COLO668 (cell line): ENCODE results near the gene DIPK1B.

Experiments
- DNase-seq: peaks from one replicate; lab custom pipeline; 2025; ENCODE audit not compliant: unreplicated experiment; lab: John Stamatoyannopoulos, UW

DIPK1B gene

GRCh38 chr9:136673088-136673974 is 39.0 kb upstream of the DIPK1B start:
- DNase-seq, result no peak

- DNase-seq, result no peak
Observed at GRCh38 chr9:136673975-136674785, 38.2 kb upstream of the DIPK1B start.

DNA sequence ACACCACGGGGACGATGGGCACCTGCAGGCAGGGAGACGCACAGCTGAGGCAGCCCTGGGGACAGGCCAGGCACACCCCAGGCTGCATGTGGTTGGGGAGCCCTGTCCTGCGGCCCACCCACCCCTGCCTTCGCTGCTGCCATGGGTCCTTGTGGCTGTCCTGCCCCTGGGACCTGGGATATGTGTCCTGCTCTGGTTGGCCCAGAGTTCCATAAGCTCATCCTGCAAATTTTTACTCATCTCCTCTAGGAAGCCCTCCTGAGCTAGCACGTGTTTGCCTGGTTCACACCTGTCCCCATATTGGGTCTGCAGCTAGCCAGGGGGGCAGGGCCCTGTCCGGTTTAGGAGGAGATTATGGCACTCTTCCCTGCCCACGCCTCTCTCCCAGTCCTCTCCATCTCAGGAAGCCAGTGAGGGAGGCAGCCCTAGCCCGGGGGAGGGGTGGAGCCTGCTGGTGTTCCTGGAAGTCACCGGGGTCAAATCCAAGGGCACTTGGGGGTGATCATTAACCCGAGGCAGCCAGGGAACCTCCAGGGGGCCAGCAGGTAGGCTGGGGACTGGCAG is 37.5 kb upstream of the DIPK1B start:
- DNase-seq, result peak; percentile 95

DNA sequence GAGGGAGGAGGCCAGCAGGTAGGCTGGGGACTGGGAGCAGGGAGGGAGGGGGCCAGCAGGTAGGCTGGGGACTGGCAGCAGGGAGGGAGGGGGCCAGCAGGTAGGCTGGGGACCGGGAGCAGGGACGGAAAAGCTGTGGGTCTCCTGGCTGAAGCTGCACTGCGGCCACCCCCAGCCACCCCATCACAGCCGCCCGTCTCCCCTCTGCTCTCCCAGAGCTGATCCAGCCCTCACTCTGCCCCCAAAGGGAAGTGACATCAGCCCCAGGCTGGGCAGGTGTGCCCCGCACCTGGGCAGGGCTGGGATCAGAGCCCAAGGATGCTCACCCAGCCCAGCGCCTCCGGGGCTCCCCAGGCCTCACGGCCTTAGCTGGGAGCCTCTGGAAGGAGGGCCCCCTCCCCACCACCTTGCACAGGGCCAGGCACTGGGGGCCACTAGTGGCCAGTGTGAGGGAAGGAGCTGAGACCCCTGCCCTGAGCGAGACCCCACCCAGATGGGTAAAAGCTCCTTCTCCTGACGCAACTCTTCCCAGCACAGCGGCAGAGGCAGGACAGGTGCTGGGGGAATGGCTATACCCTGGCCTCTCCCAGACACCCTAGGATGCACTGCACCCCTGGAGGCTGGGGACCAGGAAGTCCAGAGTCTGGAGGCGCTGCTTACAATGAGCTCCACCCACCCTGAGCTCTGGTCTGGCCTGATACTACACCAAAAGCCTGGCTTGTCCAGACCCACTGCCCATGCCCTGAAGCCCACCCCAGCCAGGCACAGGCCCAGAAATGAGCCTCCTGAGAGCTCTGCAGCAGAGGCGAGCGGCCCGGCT is 36.7 kb upstream of the DIPK1B start:
- DNase-seq, result peak; percentile 92

GRCh38 chr9:136676297-136676794 is 36.0 kb upstream of the DIPK1B start:
- DNase-seq, result no peak

DNA sequence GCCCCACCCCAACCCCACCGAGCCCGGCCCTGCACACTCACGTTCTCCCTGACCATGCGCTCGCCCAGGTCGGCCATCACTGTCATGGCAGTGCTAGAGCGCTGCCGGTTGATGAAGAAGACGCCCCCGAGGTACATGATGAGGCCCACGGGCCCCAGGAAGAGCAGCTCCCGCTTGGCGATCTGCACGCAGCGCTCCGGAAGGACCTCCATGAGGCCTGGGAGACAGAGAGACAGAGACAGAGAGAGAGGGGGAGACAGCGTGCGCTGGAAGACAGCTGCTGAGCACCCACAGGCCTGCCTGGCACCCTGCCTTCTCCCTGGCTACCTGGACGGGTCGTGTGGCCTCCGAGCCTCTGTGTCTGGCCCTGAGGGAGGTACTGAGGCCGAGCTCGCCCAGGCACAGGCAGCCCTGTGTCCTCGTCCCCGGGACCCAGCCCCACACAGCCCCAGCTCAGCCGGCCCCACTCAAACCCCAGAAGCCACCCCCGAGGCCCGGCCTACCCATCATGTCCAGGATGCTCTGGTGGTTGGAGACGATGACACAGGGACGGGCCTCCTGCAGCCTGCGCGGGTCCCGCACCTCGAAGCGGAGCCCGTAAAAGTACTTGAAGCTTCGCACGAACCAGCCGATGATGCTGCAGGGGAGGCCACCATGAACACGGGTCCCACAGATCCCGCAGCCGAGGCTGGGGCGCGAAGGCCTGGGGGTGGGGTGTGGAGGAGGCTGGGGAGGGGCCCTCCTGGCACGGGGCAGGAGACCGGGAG is 35.3 kb upstream of the DIPK1B start:
- DNase-seq, result no peak

DNA sequence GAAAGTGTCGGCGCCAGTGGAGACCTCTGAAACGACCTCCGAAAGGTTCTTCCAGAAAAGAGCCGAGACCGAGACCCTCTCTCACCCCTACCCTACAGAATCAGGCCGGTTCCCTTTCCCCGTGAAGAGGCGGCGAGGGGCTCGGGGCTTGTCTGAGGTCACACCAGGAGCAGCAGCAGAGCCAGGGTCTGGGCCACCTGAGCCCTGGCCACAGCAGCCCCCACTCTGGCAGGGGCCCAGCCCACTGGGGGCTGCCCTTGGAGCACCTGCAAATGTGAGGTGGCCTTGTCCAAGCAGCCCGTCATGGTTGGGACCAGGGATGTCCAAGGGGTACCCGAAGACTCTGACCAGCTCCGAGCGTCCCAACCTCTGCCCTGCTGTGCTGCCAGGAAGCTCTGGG is 34.3 kb upstream of the DIPK1B start:
- no peak for DNase-seq

DNA sequence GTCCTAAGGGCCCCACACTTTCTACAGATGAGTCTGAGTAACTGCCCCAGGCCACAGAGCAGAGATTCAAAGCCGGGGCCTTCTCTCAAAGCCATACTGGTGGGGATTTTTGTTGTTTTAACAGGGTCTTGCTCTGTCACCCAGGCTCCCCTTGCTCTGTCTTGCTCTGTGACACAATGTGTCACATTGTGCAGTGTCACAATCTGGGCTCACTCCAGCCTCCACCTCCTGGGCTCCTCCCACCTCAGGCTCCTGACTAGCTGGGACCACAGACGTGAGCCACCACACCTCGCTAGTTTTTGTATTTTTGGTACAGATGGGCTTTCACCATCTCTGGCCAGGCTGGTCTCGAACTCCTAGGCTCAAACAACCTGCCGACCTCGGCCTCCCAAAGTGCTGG is 33.7 kb upstream of the DIPK1B start:
- DNase-seq, result no peak

DNA sequence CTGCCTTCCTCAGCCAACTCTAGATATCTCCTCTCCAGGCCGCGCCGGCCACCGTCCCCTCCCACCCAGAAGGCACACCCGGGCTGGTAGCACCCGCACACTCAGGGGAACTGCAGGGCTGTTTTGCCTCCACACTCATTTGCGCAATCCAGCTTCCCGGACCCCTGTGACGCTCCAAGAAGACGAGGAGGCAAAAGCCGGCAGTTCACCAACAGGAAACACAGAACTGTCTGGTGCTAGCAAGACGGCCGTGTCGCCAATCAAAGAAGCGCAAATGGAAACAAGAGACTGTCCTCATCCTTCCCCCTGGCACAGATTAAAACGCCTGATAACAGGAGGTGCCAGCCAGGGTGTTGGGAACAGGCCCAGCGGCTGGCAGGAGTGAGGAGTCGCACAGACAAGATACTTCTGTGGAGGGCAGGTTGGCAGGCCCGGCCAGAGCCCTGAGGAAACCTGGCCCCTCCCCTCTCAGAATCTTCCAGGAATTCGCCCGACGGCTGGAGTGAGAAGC is 32.9 kb upstream of the DIPK1B start:
- no peak for DNase-seq

DNA sequence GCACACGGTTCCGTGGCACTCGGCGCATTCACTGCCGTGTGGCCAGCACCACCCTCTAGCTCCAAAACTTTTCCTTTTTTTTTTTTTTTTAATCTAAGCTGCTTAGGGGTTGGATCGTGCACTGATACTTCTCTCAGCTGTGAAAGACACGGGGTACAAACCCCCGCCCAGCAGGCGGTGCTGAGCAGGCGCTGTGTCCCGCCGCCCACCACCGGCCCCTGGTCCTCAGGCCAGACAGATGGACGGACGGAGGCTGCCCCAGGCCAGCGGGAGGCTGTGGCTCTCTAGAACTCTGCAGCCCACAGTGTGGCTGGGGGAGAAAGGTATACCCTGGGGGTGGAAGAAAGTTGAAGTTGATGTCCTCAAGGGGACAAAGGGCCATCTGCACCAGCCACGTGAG is 31.3 kb upstream of the DIPK1B start:
- DNase-seq, result no peak

- no peak for DNase-seq
Observed at GRCh38 chr9:136681945-136682699, 30.2 kb upstream of the DIPK1B start.

- DNase-seq, result no peak
Observed at GRCh38 chr9:136682710-136683109, 29.7 kb upstream of the DIPK1B start.

- no peak for DNase-seq
Observed at GRCh38 chr9:136683173-136683745, 29.1 kb upstream of the DIPK1B start.

DNA sequence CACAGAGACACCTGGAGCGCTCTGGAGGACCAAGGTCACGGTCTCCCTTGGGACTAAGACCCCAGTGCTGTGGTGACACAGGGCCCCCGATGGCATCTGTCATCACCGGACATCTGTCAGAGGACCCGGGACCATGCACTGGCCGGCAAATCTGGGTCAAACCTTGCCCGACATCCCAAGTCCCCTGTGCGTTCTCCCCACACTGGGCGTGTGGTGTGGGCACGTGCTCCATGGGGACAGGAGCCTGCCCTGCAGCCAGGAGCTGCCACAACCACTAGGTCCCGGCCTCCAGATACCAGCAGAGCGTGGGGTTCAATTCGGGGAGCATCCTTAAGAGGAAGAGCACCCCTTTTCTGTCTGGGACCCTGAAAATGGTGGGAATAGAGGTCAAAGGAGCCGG is 28.6 kb upstream of the DIPK1B start:
- no peak for DNase-seq

DNA sequence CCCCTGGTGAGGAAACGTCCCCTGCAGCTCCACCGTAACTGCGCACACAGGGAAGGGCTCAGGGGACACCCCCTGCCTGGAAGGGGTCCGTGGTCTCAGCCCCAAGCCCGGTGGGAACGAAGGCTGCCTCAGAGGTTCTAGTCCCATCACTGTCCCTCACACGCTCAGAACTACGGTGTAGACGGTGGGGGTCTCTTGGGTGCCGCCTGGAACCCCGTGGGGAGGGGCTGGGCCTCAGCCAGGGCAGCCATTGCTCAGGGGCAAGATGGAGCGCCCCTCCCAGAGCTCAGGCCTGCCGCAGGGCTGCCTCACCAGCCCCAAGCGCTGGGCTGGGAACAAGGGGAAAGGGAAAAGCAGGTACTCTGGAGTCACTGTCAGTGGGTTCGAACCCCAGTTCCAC is 28.0 kb upstream of the DIPK1B start:
- no peak for DNase-seq

DNA sequence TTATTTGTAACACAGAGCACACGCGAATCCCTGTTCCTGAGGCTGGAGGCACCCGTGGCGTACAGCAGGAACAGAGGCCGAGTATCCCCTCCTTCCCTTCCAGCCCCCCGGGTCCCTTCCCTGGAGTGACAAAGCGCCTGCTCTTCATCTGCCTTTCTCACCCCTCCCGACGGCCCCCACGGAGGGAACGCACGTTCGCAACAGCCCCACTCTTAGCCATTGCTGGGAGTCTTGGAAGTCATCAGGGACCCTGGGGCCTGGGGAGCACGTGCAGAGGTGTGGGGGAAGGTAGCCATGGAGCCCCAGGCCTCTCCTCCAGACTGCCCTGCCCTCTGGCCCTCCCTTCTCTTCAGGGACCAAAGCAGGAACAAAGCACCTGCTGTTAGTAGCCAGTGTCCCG is 27.6 kb upstream of the DIPK1B start:
- no peak for DNase-seq

DNA sequence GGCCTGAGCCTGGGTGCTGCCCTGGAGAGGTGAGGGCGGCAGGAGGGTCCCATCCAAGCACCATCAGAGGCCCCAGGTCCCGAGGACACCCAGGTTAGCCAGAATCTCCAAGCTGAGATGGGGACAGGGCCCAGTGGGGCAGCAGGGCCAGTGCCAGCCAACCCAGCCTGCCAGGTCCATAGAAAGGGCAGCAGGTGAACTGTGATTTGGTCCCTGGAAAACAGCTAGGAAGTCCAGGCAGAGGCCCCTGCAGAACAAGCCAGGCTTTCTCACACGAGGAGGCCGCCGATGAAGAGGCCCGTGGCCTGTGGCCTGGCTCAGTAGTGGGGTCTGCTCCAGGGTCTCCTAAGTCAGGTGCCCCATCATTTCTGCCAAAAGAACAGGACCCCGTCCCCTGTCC is 27.2 kb upstream of the DIPK1B start:
- DNase-seq, result no peak

DNA sequence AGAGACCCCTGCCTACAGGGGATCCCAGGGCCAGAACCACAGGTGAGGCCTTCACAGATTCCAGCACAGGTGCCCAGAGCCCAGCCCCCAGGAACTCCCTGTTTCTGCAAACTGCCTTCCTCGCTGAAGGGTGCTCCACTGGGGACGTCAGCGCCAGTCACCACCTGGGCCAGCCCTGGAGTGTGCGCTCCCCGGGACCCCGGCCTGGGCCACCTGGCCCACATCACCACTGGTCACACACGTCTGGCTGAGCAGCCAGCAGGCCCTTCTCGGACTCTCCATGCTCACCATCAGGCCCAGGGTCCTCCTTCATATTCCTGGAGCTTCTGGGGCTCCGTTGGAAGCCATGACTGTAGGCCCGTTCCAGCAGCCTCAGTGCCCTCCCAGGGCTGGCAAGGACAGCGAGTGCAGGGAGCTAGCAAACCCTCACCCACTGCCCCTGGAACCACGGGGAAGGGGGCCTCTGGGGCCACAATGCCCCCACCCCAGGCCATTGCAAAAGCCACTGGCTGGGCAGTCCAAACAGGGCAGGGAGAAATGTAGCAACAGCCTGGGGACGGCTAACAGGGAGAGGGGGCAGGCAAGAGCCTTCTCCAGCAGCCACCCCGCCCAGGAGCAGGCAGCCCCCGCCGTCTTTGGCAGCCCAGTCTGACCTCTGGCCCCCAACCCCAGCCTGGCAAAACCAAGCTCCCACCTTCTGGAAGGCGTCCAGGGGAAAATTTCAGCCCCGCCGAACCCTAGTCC is 26.4 kb upstream of the DIPK1B start:
- DNase-seq, result peak; percentile 26
